Activated naive CD4-positive, alpha-beta T cell treated with anti-CD3 and anti-CD28 coated beads, Interleukin-2, amount 10 ng/mL, durations not matched to agents 7 days and 5 days (primary cell): ENCODE data around the gene FAM180B.
A peak's percentile ranks its signal among the peaks of the same experiment; 100 is the strongest.

ENCODE experiments used
- CTCF ChIA-PET: fragments of 350-600 bp; sonication (Branson Sonifier 250); formaldehyde crosslinking; loops from one replicate; lab custom pipeline; 2021; ENCODE audit warnings: antibody characterized with exemption; lab: Charles Lee
- DNase-seq: peaks from one replicate; pipeline ENCODE4 v3.0.0-alpha.2; 2020
- H3K27ac Mint-ChIP-seq: one replicate; pipeline ENCODE4 v1.8.0; 2021; ENCODE audit warnings: mild to moderate bottlenecking, moderate library complexity, mixed read lengths
- H3K27me3 Mint-ChIP-seq: one replicate; pipeline ENCODE4 v1.8.0; 2021; ENCODE audit warnings: mild to moderate bottlenecking, mixed read lengths
- H3K36me3 Mint-ChIP-seq: one replicate; pipeline ENCODE4 v1.8.0; 2021; ENCODE audit warnings: mixed read lengths
- H3K4me1 Mint-ChIP-seq: one replicate; pipeline ENCODE4 v1.8.0; 2021; ENCODE audit warnings: mixed read lengths
- H3K4me3 Mint-ChIP-seq: one replicate; pipeline ENCODE4 v1.8.0; 2021; ENCODE audit warnings: mild to moderate bottlenecking, moderate library complexity, mixed read lengths
- H3K9me3 Mint-ChIP-seq: one replicate; pipeline ENCODE4 v1.8.0; 2021; ENCODE audit warnings: mixed read lengths

The FAM180B gene

GRCh38 chr11:47577460-47578041 lies 8.9 kb upstream of the FAM180B start:
- Mint-ChIP-seq H3K36me3 (peaks cover 55% of the 10 kb centered on the region), H3K4me1 (peaks cover 45% of the 10 kb centered on the region), H3K27me3 (no peaks in the 10 kb centered on the region), H3K9me3 (no peaks in the 10 kb centered on the region), H3K27ac (peak overlapping the region; percentile 65), H3K4me3 (peak overlapping the region; percentile 96)
- no peak for DNase-seq
- CTCF ChIA-PET: interaction anchor here (0.7 to 1.9 kb wide), 2 partner anchors 8 to 24 kb away, joined by 3 to 5 read pairs; no protein-coding TSS in a partner anchor

- H3K27me3 Mint-ChIP-seq: no peaks in the 10 kb centered on the region
Observed at GRCh38 chr11:47578524-47579494, 7.7 kb upstream of the FAM180B start, which contains the start of the genes KBTBD4 and NDUFS3. Gene KBTBD4, minus strand, starts transcription at chr11:47578970. Its CDS starts 19 bp downstream, at chr11:47578951. Gene NDUFS3, plus strand, starts transcription at chr11:47579074. Its CDS starts 18 bp downstream, at chr11:47579092.

DNA sequence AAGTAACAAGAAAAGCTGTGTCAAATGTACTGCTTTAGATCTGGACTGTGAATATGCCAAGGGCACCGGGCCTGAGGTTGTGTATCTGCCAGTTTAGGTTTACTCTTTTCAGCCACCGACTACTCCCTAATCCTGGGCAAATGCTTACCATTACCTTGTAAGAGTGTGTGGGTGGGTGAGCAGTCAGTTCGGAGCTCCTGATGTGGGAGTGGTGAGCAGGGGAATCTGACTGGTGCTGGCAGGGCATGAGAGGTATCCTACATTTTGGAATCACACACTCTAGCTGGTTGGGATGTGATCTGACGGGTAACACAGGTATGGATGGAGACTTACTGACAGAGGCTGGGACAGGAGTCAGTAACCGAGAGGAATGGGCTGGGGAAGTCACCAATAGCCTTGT lies 2.6 kb upstream of the FAM180B start:
- no peak overlapping the region for H3K27ac Mint-ChIP-seq
- DNase-seq: no peak
- CTCF ChIA-PET: no interaction called here
- no peak overlapping the region for H3K4me3 Mint-ChIP-seq
- peaks cover 19% of the 10 kb centered on the region for H3K4me1 Mint-ChIP-seq
- H3K36me3 Mint-ChIP-seq: peaks cover 33% of the 10 kb centered on the region
- H3K27me3 Mint-ChIP-seq: no peaks in the 10 kb centered on the region
- H3K9me3 Mint-ChIP-seq: no peaks in the 10 kb centered on the region

More at GRCh38 chr11:47578524-47579494, 7.7 kb upstream of the FAM180B start, which contains the start of the genes KBTBD4 and NDUFS3:
- peak; percentile 91 for DNase-seq
- CTCF ChIA-PET: interaction anchor here (0.9 to 1.9 kb wide), 2 partner anchors 25 to 27 kb away, joined by 3 to 5 read pairs; no protein-coding TSS in a partner anchor
- Mint-ChIP-seq H3K36me3 (peaks cover 50% of the 10 kb centered on the region), H3K9me3 (no peaks in the 10 kb centered on the region), H3K4me3 (peak within 1 kb of the TSS; percentile 96), H3K27ac (peak within 1 kb of the TSS; percentile 92), H3K4me1 (peaks cover 43% of the 10 kb centered on the region)

- H3K27me3 Mint-ChIP-seq: peaks cover 7% of the 10 kb centered on the region
- CTCF ChIA-PET: no interaction called here
- H3K27ac Mint-ChIP-seq: no peak overlapping the region
- peaks cover 8% of the 10 kb centered on the region for H3K4me1 Mint-ChIP-seq
- DNase-seq: no peak
- H3K36me3 Mint-ChIP-seq: peaks cover 21% of the 10 kb centered on the region
- no peak overlapping the region for H3K4me3 Mint-ChIP-seq
- H3K9me3 Mint-ChIP-seq: no peaks in the 10 kb centered on the region
Observed at GRCh38 chr11:47587039-47587716, 700 bp downstream of the FAM180B start.

GRCh38 chr11:47587723-47588326 lies 1.3 kb downstream of the FAM180B start:
- Mint-ChIP-seq H3K27ac (no peak overlapping the region), H3K4me3 (no peak overlapping the region), H3K4me1 (peaks cover 13% of the 10 kb centered on the region), H3K9me3 (no peaks in the 10 kb centered on the region), H3K36me3 (peaks cover 16% of the 10 kb centered on the region), H3K27me3 (peaks cover 13% of the 10 kb centered on the region)
- CTCF ChIA-PET: no interaction called here
- DNase-seq: no peak

DNA sequence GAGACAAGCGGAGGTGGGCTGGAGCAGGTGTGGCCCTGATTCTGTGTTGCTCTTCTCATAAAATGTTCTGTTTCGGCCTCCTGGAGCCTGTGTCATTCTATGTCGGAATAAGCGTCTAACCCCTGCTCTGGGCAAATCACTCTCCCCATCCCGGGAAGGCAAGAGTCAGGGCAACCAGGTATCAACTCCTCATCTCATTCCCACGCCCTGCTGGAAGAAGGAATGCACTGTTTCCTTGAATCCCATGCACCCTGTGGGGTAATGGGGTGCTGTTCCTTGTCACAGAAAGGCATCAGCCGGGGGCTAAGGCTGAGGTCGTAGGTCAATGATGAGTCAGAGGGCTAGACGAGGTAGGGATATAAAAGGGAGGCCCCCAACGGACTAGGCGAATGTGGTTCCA lies 2.6 kb downstream of the FAM180B start:
- H3K4me3 Mint-ChIP-seq: no peak overlapping the region
- CTCF ChIA-PET: no interaction called here
- H3K27ac Mint-ChIP-seq: no peak overlapping the region
- peaks cover 26% of the 10 kb centered on the region for H3K27me3 Mint-ChIP-seq
- peaks cover 8% of the 10 kb centered on the region for H3K36me3 Mint-ChIP-seq
- H3K9me3 Mint-ChIP-seq: no peaks in the 10 kb centered on the region
- DNase-seq: no peak
- H3K4me1 Mint-ChIP-seq: peaks cover 18% of the 10 kb centered on the region

DNA sequence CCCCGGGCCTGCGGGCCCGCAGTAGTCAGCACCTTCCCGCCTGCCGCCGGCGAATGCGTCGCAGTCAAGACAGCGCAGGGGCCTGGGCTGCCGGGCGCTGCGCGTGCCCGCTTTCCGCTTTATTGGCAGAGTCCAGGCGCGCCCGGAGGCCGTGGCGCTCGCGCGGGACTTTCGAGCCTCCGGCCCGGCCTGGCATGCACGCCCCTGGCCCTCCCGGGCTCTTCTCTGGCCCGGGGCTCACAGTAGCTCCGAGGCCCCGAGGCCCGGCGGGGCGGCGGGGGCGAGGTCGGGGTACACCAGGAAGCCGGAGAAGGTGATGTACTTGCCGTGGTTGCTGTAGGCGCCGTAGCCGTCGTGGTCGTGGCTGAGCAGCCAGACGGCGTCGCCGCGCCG lies 3.1 kb downstream of the FAM180B start:
- DNase-seq: no peak
- Mint-ChIP-seq H3K4me1 (peaks cover 18% of the 10 kb centered on the region), H3K27ac (no peak overlapping the region), H3K27me3 (peaks cover 31% of the 10 kb centered on the region), H3K36me3 (peaks cover 4% of the 10 kb centered on the region), H3K4me3 (no peak overlapping the region), H3K9me3 (no peaks in the 10 kb centered on the region)
- CTCF ChIA-PET: no interaction called here

DNA sequence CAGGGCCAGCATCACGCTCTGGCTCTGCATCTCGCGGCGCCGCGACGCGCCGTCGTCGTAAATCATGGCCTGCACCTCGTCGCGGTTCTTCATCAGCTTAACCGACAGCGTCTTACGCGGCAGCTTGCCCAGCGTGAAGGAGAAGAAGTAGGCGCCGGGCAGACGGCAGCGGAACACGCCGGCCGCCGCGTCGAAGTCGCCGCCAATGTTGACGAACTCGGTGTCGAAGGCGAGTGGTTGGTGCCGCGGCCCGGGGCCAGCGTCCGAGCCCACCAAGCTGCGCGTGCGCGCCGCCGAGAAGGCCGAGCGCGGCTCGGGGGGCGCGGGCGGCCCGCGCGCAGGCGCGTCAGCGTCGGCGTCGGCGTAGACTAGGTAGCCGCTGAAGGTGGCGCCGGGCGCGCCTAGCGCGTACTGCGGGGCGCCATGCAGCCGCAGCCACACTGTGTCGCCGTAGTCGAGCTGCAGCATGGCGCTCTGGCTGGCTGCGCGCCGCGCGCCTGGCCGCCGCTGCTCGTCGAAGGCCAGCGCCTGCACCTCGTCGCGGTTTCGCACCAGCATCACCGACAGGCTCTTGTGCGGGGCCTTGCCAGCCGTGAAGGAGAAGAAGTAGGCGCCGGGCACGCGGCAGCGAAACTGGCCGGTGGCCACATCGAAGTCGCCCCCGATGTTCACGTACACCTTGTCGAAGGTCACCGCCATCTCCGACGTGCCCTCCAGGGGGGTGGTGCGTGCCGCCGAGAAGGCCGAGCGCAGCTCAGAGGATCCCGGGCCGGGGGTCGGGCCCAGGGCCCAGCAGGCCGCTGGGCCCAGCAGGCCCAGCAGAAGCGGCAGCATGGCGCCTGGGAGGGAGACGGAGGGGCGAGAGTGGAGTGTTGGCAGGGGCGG lies 3.7 kb downstream of the FAM180B start:
- Mint-ChIP-seq H3K4me1 (peaks cover 18% of the 10 kb centered on the region), H3K4me3 (no peak overlapping the region), H3K9me3 (no peaks in the 10 kb centered on the region), H3K27ac (no peak overlapping the region), H3K36me3 (no peaks in the 10 kb centered on the region), H3K27me3 (peaks cover 37% of the 10 kb centered on the region)
- no peak for DNase-seq
- CTCF ChIA-PET: no interaction called here

GRCh38 chr11:47591764-47592163 lies 5.3 kb downstream of the FAM180B start:
- CTCF ChIA-PET: interaction anchor here (1.1 kb wide), 1 partner anchor 28 kb away, joined by 3 read pairs; no protein-coding TSS in a partner anchor
- Mint-ChIP-seq H3K27me3 (peaks cover 52% of the 10 kb centered on the region), H3K4me3 (no peak overlapping the region), H3K9me3 (no peaks in the 10 kb centered on the region), H3K4me1 (peaks cover 18% of the 10 kb centered on the region), H3K36me3 (no peaks in the 10 kb centered on the region), H3K27ac (no peak overlapping the region)
- DNase-seq: no peak

DNA sequence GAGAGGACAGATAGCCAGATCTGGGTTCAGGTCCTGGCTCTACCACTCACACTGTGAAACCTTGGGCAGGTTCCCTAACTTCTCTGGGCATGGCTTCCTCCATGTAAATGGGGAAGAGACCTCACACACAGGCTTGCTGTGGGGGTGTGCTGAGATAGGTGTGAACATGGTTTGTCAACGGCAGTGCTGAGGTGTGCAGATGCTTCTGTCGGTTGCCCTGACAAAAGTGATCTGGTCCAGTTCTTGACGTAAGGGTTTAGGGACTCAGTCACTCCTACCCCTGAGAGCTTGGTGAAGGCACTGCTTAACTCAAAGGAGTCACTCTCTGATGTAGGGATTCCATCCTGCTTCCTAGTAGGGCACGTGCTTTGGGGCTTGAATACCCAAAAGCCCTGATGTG lies 5.8 kb downstream of the FAM180B start:
- Mint-ChIP-seq H3K4me3 (no peak overlapping the region), H3K27ac (no peak overlapping the region), H3K4me1 (peaks cover 18% of the 10 kb centered on the region), H3K36me3 (no peaks in the 10 kb centered on the region), H3K9me3 (no peaks in the 10 kb centered on the region), H3K27me3 (peaks cover 55% of the 10 kb centered on the region)
- CTCF ChIA-PET: interaction anchor here (0.6 to 1.6 kb wide), 3 partner anchors 28 to 113 kb away, joined by 3 to 5 read pairs (median 3); no protein-coding TSS in a partner anchor
- DNase-seq: no peak

GRCh38 chr11:47592970-47593369 lies 6.5 kb downstream of the FAM180B start:
- H3K27me3 Mint-ChIP-seq: peaks cover 55% of the 10 kb centered on the region
- H3K36me3 Mint-ChIP-seq: no peaks in the 10 kb centered on the region
- no peaks in the 10 kb centered on the region for H3K9me3 Mint-ChIP-seq
- CTCF ChIA-PET: interaction anchor here (0.6 to 1.6 kb wide), 2 partner anchors 41 to 112 kb away, joined by 3 to 5 read pairs; no protein-coding TSS in a partner anchor
- no peak overlapping the region for H3K4me3 Mint-ChIP-seq
- no peak overlapping the region for H3K27ac Mint-ChIP-seq
- peaks cover 18% of the 10 kb centered on the region for H3K4me1 Mint-ChIP-seq
- DNase-seq: no peak

GRCh38 chr11:47593492-47593933 lies 7.0 kb downstream of the FAM180B start:
- peaks cover 59% of the 10 kb centered on the region for H3K27me3 Mint-ChIP-seq
- H3K9me3 Mint-ChIP-seq: no peaks in the 10 kb centered on the region
- CTCF ChIA-PET: interaction anchor here (1.6 kb wide), 1 partner anchor 42 kb away, joined by 5 read pairs; no protein-coding TSS in a partner anchor
- H3K4me1 Mint-ChIP-seq: peaks cover 18% of the 10 kb centered on the region
- no peak overlapping the region for H3K4me3 Mint-ChIP-seq
- no peaks in the 10 kb centered on the region for H3K36me3 Mint-ChIP-seq
- H3K27ac Mint-ChIP-seq: no peak overlapping the region
- no peak for DNase-seq
